Keratinocyte (primary cell): ENCODE measurements around the gene LRRC2.

ENCODE experiments used
- EZH2 ChIP-seq: IDR thresholded peaks from one replicate; pipeline ENCODE4 v1.6.1; 2012; ENCODE audit warnings: inconsistent platforms, mild to moderate bottlenecking, low read length, moderate library complexity
- TF ChIP-seq, protein P1 (sequence below), 3 experiments: IDR thresholded peaks in 1 of 3; conservative IDR thresholded peaks in 1 of 3; optimal IDR thresholded peaks in 1 of 3; 2 replicates in 2 of 3; 3 replicates in 1 of 3; pipeline versions ENCODE3 to v1.5.1; 2011; ENCODE audit warnings: low read length in 3 of 3, mild to moderate bottlenecking in 3 of 3, moderate library complexity in 2 of 3, control low read depth in 1 of 3, inconsistent platforms in 1 of 3; ENCODE audit not compliant: insufficient read depth in 2 of 3; ENCODE audit errors: extremely low read depth in 1 of 3

DNA sequence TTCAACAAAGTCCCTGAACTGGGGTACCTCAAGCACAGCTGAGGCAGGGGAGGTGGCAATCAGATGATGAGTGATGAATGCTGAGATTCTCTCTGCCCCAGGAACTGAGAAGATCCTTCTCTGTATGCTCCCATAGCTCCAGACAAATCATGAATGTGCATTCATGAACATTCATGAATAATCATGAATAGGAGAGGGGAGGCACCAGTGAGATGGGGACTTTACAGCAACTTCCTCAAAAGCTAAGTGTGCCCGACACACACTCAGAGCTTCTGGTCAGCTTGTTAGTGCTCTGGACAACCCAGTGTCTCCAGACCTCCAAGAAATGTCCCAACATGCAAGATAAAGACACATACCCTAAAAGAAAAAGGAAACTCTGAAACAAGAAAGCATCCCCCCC is 24.3 kb downstream of the LRRC2 start:
- TF ChIP-seq, protein P1, sequence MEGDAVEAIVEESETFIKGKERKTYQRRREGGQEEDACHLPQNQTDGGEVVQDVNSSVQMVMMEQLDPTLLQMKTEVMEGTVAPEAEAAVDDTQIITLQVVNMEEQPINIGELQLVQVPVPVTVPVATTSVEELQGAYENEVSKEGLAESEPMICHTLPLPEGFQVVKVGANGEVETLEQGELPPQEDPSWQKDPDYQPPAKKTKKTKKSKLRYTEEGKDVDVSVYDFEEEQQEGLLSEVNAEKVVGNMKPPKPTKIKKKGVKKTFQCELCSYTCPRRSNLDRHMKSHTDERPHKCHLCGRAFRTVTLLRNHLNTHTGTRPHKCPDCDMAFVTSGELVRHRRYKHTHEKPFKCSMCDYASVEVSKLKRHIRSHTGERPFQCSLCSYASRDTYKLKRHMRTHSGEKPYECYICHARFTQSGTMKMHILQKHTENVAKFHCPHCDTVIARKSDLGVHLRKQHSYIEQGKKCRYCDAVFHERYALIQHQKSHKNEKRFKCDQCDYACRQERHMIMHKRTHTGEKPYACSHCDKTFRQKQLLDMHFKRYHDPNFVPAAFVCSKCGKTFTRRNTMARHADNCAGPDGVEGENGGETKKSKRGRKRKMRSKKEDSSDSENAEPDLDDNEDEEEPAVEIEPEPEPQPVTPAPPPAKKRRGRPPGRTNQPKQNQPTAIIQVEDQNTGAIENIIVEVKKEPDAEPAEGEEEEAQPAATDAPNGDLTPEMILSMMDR (optimal IDR thresholded peaks at IDR 0.05 in 1 of 3, IDR thresholded peaks at IDR 0.05 in 1 of 3, conservative IDR thresholded peaks at IDR 0.05 in 1 of 3; ENCODE audit: extremely low read depth in 1 of 3, insufficient read depth in 2 of 3, low read length in 3 of 3) = no peak
- TF ChIP-seq EZH2 = no peak
